HUES6 (cell line): ENCODE measurements around the gene TLR5.
A peak's percentile ranks its signal among the peaks of the same experiment; 100 is the strongest.

Source experiments
- H3K27ac ChIP-seq: 2 replicates; pipeline ENCODE4 v1.7.0; 2013; ENCODE audit warnings: low read depth, mild to moderate bottlenecking, low read length, inconsistent platforms
- H3K27me3 ChIP-seq: 2 replicates; pipeline ENCODE4 v1.6.1; 2013; ENCODE audit warnings: low read length; ENCODE audit not compliant: control insufficient read depth, insufficient read depth
- H3K36me3 ChIP-seq: 2 replicates; pipeline ENCODE4 v1.6.1; 2013; ENCODE audit warnings: low read length; ENCODE audit not compliant: control insufficient read depth, insufficient read depth
- H3K4me1 ChIP-seq: 2 replicates; pipeline ENCODE4 v1.6.1; 2013; ENCODE audit warnings: low read length; ENCODE audit not compliant: control insufficient read depth, insufficient read depth
- H3K4me3 ChIP-seq: 2 replicates; pipeline ENCODE4 v1.5.1; 2013; ENCODE audit warnings: low read depth, low read length
- H3K9ac ChIP-seq: one replicate; pipeline ENCODE4 v1.6.1; 2013; ENCODE audit warnings: mild to moderate bottlenecking, low read length
- H3K9me3 ChIP-seq: 2 replicates; pipeline ENCODE4 v1.6.1; 2013; ENCODE audit warnings: low read depth, low read length; ENCODE audit not compliant: control insufficient read depth, insufficient read depth

TLR5 gene

GRCh38 chr1:223147409-223147808 is 4.4 kb upstream of the TLR5 start:
- Histone ChIP-seq H3K36me3 (no peaks in the 10 kb centered on the region), H3K27me3 (peaks cover 30% of the 10 kb centered on the region), H3K9me3 (no peaks in the 10 kb centered on the region), H3K4me3 (no peak overlapping the region), H3K4me1 (peaks cover 9% of the 10 kb centered on the region), H3K9ac (no peak overlapping the region), H3K27ac (no peak overlapping the region)

DNA sequence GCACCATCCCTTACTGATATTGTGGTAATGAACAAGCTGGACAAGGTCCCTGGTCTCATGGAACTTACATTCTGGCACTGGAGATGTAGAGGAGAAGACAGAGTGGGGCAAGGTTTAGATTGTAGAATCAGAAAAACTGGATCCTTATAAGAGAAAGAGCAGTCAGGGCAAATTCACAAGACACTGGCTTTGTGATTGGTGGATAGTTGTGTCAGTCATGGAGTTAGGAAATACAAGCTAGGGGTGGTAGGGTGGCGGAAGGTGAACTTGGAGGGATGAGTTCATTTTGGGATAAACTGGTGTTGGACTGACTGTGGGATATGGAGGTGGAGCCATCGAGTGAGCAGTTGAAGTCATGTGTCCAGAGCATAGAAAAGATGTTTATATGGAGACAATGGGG is 3.7 kb upstream of the TLR5 start:
- Histone ChIP-seq H3K4me3 (no peak overlapping the region), H3K36me3 (no peaks in the 10 kb centered on the region), H3K27me3 (peaks cover 35% of the 10 kb centered on the region), H3K4me1 (peaks cover 15% of the 10 kb centered on the region), H3K9ac (no peak overlapping the region), H3K27ac (no peak overlapping the region), H3K9me3 (no peaks in the 10 kb centered on the region)

DNA sequence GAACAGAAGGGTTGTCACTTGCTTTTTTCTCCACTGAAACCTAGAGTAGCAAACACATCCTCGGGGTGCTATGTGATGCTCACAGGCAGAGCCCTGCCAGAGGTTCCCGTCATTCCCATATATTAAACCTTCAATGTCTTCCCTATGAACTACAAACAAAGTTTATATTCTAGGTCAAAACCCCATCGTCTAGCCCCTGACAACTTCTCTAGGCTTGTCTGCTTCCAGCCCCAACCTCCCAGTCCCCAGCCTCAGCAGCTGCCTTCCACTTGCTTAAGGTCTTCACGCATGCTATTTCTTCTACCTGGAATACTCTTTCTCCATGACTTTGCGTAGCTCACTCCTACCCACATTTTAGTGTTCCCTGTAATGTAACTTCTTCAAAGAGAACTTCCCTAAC is 1.9 kb upstream of the TLR5 start:
- H3K9me3 ChIP-seq: no peaks in the 10 kb centered on the region
- no peaks in the 10 kb centered on the region for H3K36me3 ChIP-seq
- no peak overlapping the region for H3K9ac ChIP-seq
- H3K4me1 ChIP-seq: peaks cover 18% of the 10 kb centered on the region
- H3K27ac ChIP-seq: no peak overlapping the region
- H3K4me3 ChIP-seq: no peak overlapping the region
- H3K27me3 ChIP-seq: peaks cover 40% of the 10 kb centered on the region

- H3K4me3 ChIP-seq: no peak overlapping the region
- H3K27ac ChIP-seq: no peak overlapping the region
- peaks cover 40% of the 10 kb centered on the region for H3K27me3 ChIP-seq
- no peak overlapping the region for H3K9ac ChIP-seq
- no peaks in the 10 kb centered on the region for H3K9me3 ChIP-seq
- no peaks in the 10 kb centered on the region for H3K36me3 ChIP-seq
- H3K4me1 ChIP-seq: peaks cover 18% of the 10 kb centered on the region
Observed at GRCh38 chr1:223144431-223144830, 1.4 kb upstream of the TLR5 start.

DNA sequence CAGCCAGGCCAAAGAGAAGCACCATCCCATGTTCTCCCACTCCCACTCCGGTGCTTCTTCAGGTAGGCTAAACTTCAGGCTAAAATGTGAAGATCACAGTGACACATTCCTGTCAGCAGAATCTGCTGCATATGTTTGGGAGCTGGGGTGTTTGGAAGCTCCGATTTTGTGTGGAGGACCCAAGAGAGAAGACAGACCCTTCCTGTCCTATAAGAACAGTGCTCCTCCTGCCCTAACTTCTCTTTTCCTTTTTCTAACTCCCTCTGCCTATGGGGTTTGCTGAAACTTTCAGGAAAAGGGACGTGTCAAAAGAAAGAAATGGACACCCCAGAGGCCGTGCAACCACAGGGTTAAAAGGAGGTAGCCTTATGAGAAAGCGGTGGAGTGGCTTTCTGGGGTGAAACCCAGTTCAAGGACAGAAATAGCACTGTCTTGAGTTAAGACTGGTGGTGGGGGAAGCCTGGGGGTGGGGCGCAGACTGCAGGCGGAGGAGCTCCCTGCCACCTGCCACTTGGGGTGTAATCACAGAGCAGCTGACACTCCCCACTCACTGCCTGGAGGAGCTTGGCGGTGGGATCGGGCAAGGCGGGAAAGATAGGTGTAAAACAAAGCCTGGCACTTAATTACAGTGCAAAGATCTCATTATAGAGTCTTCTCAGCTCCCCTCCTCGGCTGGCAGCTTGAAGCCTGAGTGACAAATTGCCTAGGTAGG is 645 bp upstream of the TLR5 start:
- Histone ChIP-seq H3K9ac (no peak overlapping the region), H3K9me3 (no peaks in the 10 kb centered on the region), H3K4me1 (peaks cover 18% of the 10 kb centered on the region), H3K36me3 (no peaks in the 10 kb centered on the region), H3K4me3 (peak overlapping the region; percentile 59), H3K27ac (no peak overlapping the region), H3K27me3 (peaks cover 40% of the 10 kb centered on the region)

- no peak overlapping the region for H3K9ac ChIP-seq
- H3K4me3 ChIP-seq: peak overlapping the region; percentile 59
Observed at GRCh38 chr1:223142269-223142668, 779 bp downstream of the TLR5 start.

GRCh38 chr1:223140611-223141405 is 2.2 kb downstream of the TLR5 start:
- no peaks in the 10 kb centered on the region for H3K9me3 ChIP-seq
- no peaks in the 10 kb centered on the region for H3K36me3 ChIP-seq
- H3K4me3 ChIP-seq: no peak overlapping the region
- H3K4me1 ChIP-seq: peaks cover 18% of the 10 kb centered on the region
- H3K27me3 ChIP-seq: peaks cover 35% of the 10 kb centered on the region
- H3K27ac ChIP-seq: no peak overlapping the region
- no peak overlapping the region for H3K9ac ChIP-seq

More at GRCh38 chr1:223142269-223142668, 779 bp downstream of the TLR5 start:
- no peaks in the 10 kb centered on the region for H3K9me3 ChIP-seq
- H3K27ac ChIP-seq: no peak overlapping the region
- no peaks in the 10 kb centered on the region for H3K36me3 ChIP-seq
- peaks cover 18% of the 10 kb centered on the region for H3K4me1 ChIP-seq
- peaks cover 40% of the 10 kb centered on the region for H3K27me3 ChIP-seq

- peaks cover 23% of the 10 kb centered on the region for H3K4me1 ChIP-seq
- H3K9me3 ChIP-seq: no peaks in the 10 kb centered on the region
- H3K4me3 ChIP-seq: no peak overlapping the region
- no peak overlapping the region for H3K27ac ChIP-seq
- no peaks in the 10 kb centered on the region for H3K36me3 ChIP-seq
- peaks cover 40% of the 10 kb centered on the region for H3K27me3 ChIP-seq
- H3K9ac ChIP-seq: no peak overlapping the region
Observed at GRCh38 chr1:223137455-223138085, 5.5 kb downstream of the TLR5 start.

- peaks cover 13% of the 10 kb centered on the region for H3K4me1 ChIP-seq
- H3K27me3 ChIP-seq: peaks cover 43% of the 10 kb centered on the region
- no peaks in the 10 kb centered on the region for H3K9me3 ChIP-seq
- no peak overlapping the region for H3K9ac ChIP-seq
- no peaks in the 10 kb centered on the region for H3K36me3 ChIP-seq
- H3K4me3 ChIP-seq: no peak overlapping the region
- no peak overlapping the region for H3K27ac ChIP-seq
Observed at GRCh38 chr1:223136086-223136485, 7.0 kb downstream of the TLR5 start.

DNA sequence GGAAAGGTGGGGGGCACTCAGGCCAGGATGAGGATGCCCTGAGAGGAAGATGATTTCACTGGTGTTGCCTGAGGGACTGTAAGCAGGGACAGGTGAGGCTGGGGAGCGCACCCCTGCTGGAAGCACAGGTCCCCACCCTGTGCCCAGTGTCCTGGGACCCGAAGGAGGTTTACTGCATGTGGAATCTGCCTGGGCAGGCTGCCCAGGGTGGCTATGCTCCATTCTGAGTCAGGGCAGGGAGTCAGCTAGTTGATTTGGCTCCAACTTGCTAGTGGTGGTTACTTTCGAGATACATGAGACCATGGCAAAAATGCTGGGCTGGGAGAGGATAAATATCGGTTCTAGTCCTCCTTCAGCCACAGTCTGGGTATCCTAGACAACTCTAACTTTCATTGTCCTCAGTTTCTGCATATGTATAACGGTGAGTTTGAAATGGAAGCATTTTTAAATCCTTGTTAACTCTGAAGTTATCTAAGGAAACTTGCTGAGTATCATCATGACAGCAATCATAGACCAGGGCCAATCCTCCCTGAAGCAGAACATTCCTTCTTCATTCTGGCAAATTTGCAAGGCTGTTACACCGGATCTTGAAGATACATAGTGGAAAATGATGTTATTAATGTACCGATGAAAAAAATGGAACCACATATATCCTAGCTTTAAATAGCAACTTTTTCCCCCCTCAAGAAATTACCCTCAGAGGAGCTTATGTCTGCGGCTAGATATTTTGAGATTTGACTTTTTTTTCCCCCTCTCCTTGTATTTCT is 7.7 kb downstream of the TLR5 start:
- Histone ChIP-seq H3K27ac (no peak overlapping the region), H3K36me3 (no peaks in the 10 kb centered on the region), H3K27me3 (peaks cover 48% of the 10 kb centered on the region), H3K4me1 (peaks cover 11% of the 10 kb centered on the region), H3K9me3 (no peaks in the 10 kb centered on the region), H3K9ac (no peak overlapping the region), H3K4me3 (no peak overlapping the region)
